GM06990 (cell line): ENCODE results near the gene RPL5.
A peak's percentile ranks its signal among the peaks of the same experiment; 100 is the strongest.

Source experiments
- DNase-seq: peaks from one replicate; pipeline ENCODE4 v3.0.0-alpha.2; 2011; ENCODE audit not compliant: insufficient read length; ENCODE audit errors: extremely low read depth
- H3K27me3 ChIP-seq: replicated peaks from 2 replicates; pipeline ENCODE4 v1.6.0; 2011; ENCODE audit warnings: low read length; ENCODE audit not compliant: control insufficient read depth, insufficient read depth
- H3K36me3 ChIP-seq: 2 replicates; pipeline ENCODE4 v1.5.1; 2011; ENCODE audit warnings: low read length; ENCODE audit not compliant: control insufficient read depth, insufficient read depth
- H3K4me3 ChIP-seq: replicated peaks from 2 replicates; pipeline ENCODE4 v1.5.1; 2011; ENCODE audit warnings: low read depth, mild to moderate bottlenecking, control low read depth, low read length
- CTCF ChIP-seq: IDR thresholded peaks from 2 replicates; pipeline ENCODE4 v1.5.1; 2011; ENCODE audit warnings: low read length, control low read depth, mild to moderate bottlenecking, inconsistent platforms; ENCODE audit not compliant: insufficient read depth, poor library complexity, severe bottlenecking

RPL5 gene

GRCh38 chr1:92822879-92823278, 9.0 kb upstream of the RPL5 start:
- H3K27me3 ChIP-seq, result no peaks in the 10 kb centered on the region
- H3K4me3 ChIP-seq, result no peak overlapping the region
- H3K36me3 ChIP-seq, result no peaks in the 10 kb centered on the region
- TF ChIP-seq CTCF, result no peak
- DNase-seq, result no peak

GRCh38 chr1:92826792-92827191, 5.0 kb upstream of the RPL5 start:
- Histone ChIP-seq H3K36me3 (no peaks in the 10 kb centered on the region), H3K27me3 (no peaks in the 10 kb centered on the region), H3K4me3 (no peak overlapping the region)
- no peak for DNase-seq
- TF ChIP-seq CTCF, result no peak

- H3K4me3 ChIP-seq, result no peak overlapping the region; the same call in 1 of the 2 replicates
- no peak for DNase-seq
- peaks cover 5% of the 10 kb centered on the region for H3K36me3 ChIP-seq
- H3K27me3 ChIP-seq, result no peaks in the 10 kb centered on the region
- no peak for TF ChIP-seq CTCF
These were observed 475 bp upstream of the RPL5 start for GRCh38 chr1:92831368-92831761.

GRCh38 chr1:92832537-92833114, 786 bp downstream of the RPL5 start:
- no peaks in the 10 kb centered on the region for H3K27me3 ChIP-seq
- TF ChIP-seq CTCF, result no peak
- peak overlapping the region; percentile 100 for H3K4me3 ChIP-seq
- DNase-seq, result no peak
- H3K36me3 ChIP-seq, result peaks cover 7% of the 10 kb centered on the region

- DNase-seq, result no peak
- Histone ChIP-seq H3K4me3 (peak overlapping the region; percentile 100), H3K36me3 (peaks cover 13% of the 10 kb centered on the region), H3K27me3 (no peaks in the 10 kb centered on the region)
- no peak for TF ChIP-seq CTCF
These were observed 2.0 kb downstream of the RPL5 start for GRCh38 chr1:92833840-92834239.

GRCh38 chr1:92834617-92835016, 2.8 kb downstream of the RPL5 start:
- peak overlapping the region; percentile 100 for H3K4me3 ChIP-seq
- H3K27me3 ChIP-seq, result no peaks in the 10 kb centered on the region
- no peak for DNase-seq
- TF ChIP-seq CTCF, result no peak
- peaks cover 15% of the 10 kb centered on the region for H3K36me3 ChIP-seq
